GM23338 (cell line): Measurements from ENCODE around the gene ONECUT3. TPM values are rescaled to one million over a fixed set of nuclear protein-coding genes. Genes with fewer than 3 reads are reported as not detected.

Experiments
- ATAC-seq: fragments of 200-7000 bp; cut with Tn5 transposase; 3 replicates; pipeline ENCODE4 v1.9.1; 2020
- DNase-seq: peaks from one replicate; pipeline ENCODE4 v3.0.0-alpha.2; 2015; ENCODE audit warnings: low spot score
- H2AFZ ChIP-seq: fragments of 200-600 bp; sonication (generic); 2 replicates; pipeline ENCODE4 v1.8.0; 2016; ENCODE audit warnings: antibody characterized with exemption, mild to moderate bottlenecking, moderate library complexity
- H3F3A ChIP-seq: fragments of 200-600 bp; sonication (generic); replicated peaks from 2 replicates; pipeline ENCODE4 v1.8.0; 2017; ENCODE audit warnings: antibody characterized with exemption, mixed run types, low read depth
- H3K27ac ChIP-seq: fragments of 200-600 bp; sonication (generic); 2 replicates; pipeline ENCODE4 v1.6.1; 2016; ENCODE audit warnings: low read depth
- H3K27me3 ChIP-seq: fragments of 200-600 bp; sonication (generic); 2 replicates; pipeline ENCODE4 v1.8.0; 2016; ENCODE audit warnings: mild to moderate bottlenecking, mixed run types, moderate library complexity; ENCODE audit not compliant: insufficient read depth
- H3K36me3 ChIP-seq: fragments of 200-600 bp; sonication (generic); 2 replicates; pipeline ENCODE4 v1.8.0; 2016; ENCODE audit warnings: mild to moderate bottlenecking; ENCODE audit not compliant: insufficient read depth
- H3K4me1 ChIP-seq: fragments of 200-600 bp; sonication (generic); 2 replicates; pipeline ENCODE4 v1.8.0; 2016; ENCODE audit warnings: mild to moderate bottlenecking, moderate library complexity; ENCODE audit not compliant: insufficient read depth
- H3K4me2 ChIP-seq: fragments of 200-600 bp; sonication (generic); 2 replicates; pipeline ENCODE4 v1.7.1; 2017; ENCODE audit warnings: mixed run types
- H3K4me3 ChIP-seq: fragments of 200-600 bp; sonication (generic); 2 replicates; pipeline ENCODE4 v1.6.1; 2016; ENCODE audit warnings: mixed run types
- H3K79me2 ChIP-seq: fragments of 200-600 bp; sonication (generic); replicated peaks from 2 replicates; pipeline ENCODE4 v1.8.0; 2017; ENCODE audit warnings: mild to moderate bottlenecking; ENCODE audit not compliant: insufficient read depth
- H3K9me2 ChIP-seq: fragments of 200-600 bp; sonication (generic); 2 replicates; pipeline ENCODE4 v1.8.0; 2017; ENCODE audit not compliant: insufficient read depth
- H4K20me1 ChIP-seq: fragments of 200-600 bp; sonication (generic); replicated peaks from 2 replicates; pipeline ENCODE4 v1.8.0; 2017; ENCODE audit warnings: mild to moderate bottlenecking; ENCODE audit not compliant: insufficient read depth
- H3K27ac Mint-ChIP-seq: 2 replicates; pipeline ENCODE4 v1.8.0; 2020; ENCODE audit warnings: inconsistent platforms, mild to moderate bottlenecking, moderate library complexity, mixed read lengths
- H3K27me3 Mint-ChIP-seq: 3 replicates; pipeline ENCODE4 v1.8.0; 2022; ENCODE audit warnings: low read depth, mild to moderate bottlenecking, moderate library complexity, mixed read lengths, inconsistent platforms; ENCODE audit not compliant: insufficient read depth, poor library complexity
- H3K36me3 Mint-ChIP-seq: 3 replicates; pipeline ENCODE4 v1.8.0; 2021; ENCODE audit warnings: low read depth, mild to moderate bottlenecking, inconsistent platforms, moderate library complexity, mixed read lengths
- H3K4me1 Mint-ChIP-seq: 3 replicates; pipeline ENCODE4 v1.8.0; 2020; ENCODE audit warnings: mild to moderate bottlenecking, inconsistent platforms, mixed read lengths
- H3K4me3 Mint-ChIP-seq: 3 replicates; pipeline ENCODE4 v1.8.0; 2021; ENCODE audit warnings: moderate library complexity, mild to moderate bottlenecking, inconsistent platforms, mixed read lengths
- H3K9me3 Mint-ChIP-seq: 3 replicates; pipeline ENCODE4 v1.8.0; 2020; ENCODE audit warnings: moderate library complexity, mild to moderate bottlenecking, inconsistent platforms, mixed read lengths
- CREB1 ChIP-seq: fragments of 250-450 bp; sonication (Bioruptor Pico); IDR thresholded peaks from 2 replicates; pipeline ENCODE4 v1.5.0; 2020; ENCODE audit warnings: low read depth, mild to moderate bottlenecking, moderate library complexity
- CTCF ChIP-seq, 2 experiments: fragments of 200-600 bp in 1 of 2; sonication (generic) in 1 of 2; conservative IDR thresholded peaks; 2 replicates each; pipeline versions ENCODE4 v1.5.1 to v1.6.1; 2016 to 2017; ENCODE audit warnings: antibody characterized with exemption in 2 of 2, low read depth in 2 of 2, mild to moderate bottlenecking in 2 of 2, moderate library complexity in 1 of 2
- ETS1 ChIP-seq: IDR thresholded peaks from 2 replicates; pipeline ENCODE4 v1.6.1; 2016; ENCODE audit warnings: antibody characterized with exemption
- EZH2phosphoT487 ChIP-seq: fragments of 200-600 bp; sonication (generic); IDR thresholded peaks from one replicate; pipeline ENCODE4 v1.8.1; 2018; ENCODE audit warnings: antibody characterized with exemption; ENCODE audit not compliant: unreplicated experiment
- NANOG ChIP-seq: IDR thresholded peaks from 2 replicates; pipeline ENCODE4 v1.6.1; 2016; ENCODE audit warnings: antibody characterized with exemption, borderline replicate concordance
- REST ChIP-seq: IDR thresholded peaks from one replicate; pipeline ENCODE4 v1.6.1; 2018; ENCODE audit warnings: antibody characterized with exemption; ENCODE audit not compliant: unreplicated experiment
- ZNF114 ChIP-seq: fragments of 250-450 bp; sonication (Bioruptor Pico); IDR thresholded peaks from 2 replicates; pipeline ENCODE4 v1.5.0; 2020; ENCODE audit warnings: mild to moderate bottlenecking, moderate library complexity
- ZNF462 ChIP-seq: fragments of 250-450 bp; sonication (Bioruptor Pico); IDR thresholded peaks from 2 replicates; pipeline ENCODE4 v1.5.0; 2020; ENCODE audit warnings: mild to moderate bottlenecking, moderate library complexity
- polyA plus RNA-seq: library from polyadenylated mRNA; unstranded; fragments of >200 nt; fragmentation: Nextera tagmentation; extraction: Ambion mirVana; gene quantifications from 2 replicates; pipeline ENCODE4 v1.2.1, GENCODE V29; 2016
- total RNA-seq: library from RNA; depleted of rRNA; stranded (reverse); fragments of >200 nt; shearing (Covaris generic); gene quantifications from 2 replicates; pipeline ENCODE4 v1.2.3, GENCODE V29; 2014

Gene ONECUT3
- total and polyA plus RNA-seq, 2 experiments from 2014 or later: not detected

GRCh38 chr19:1730157-1730556 is 23.1 kb upstream of the ONECUT3 start:
- Histone ChIP-seq H3K27me3 (peaks cover 40% of the 10 kb centered on the region), H3K9me2 (no peaks in the 10 kb centered on the region), H2AFZ (no peak overlapping the region), H3K4me2 (no peak overlapping the region), H3K4me3 (no peak overlapping the region), H4K20me1 (no peaks in the 10 kb centered on the region), H3K79me2 (no peaks in the 10 kb centered on the region), H3K27ac (no peak overlapping the region), H3K4me1 (no peaks in the 10 kb centered on the region), H3F3A (peaks cover 10% of the 10 kb centered on the region), H3K36me3 (no peaks in the 10 kb centered on the region)
- H3K4me1 Mint-ChIP-seq: peaks cover 4% of the 10 kb centered on the region; the same call in 2 of the 3 replicates
- peaks cover 2% of the 10 kb centered on the region; the same call in 1 of the 3 replicates for H3K9me3 Mint-ChIP-seq
- TF ChIP-seq ETS1 (no peak), EZH2phosphoT487 (no peak), CTCF (conservative IDR thresholded peaks at IDR 0.05; ENCODE audit: low read depth in 2 of 2) (no peak), NANOG (no peak), REST (no peak), ZNF462 (CRISPR knock-in tag) (no peak), CREB1 (CRISPR knock-in tag) (no peak), ZNF114 (no peak)
- no peaks in the 10 kb centered on the region for H3K36me3 Mint-ChIP-seq
- no peak overlapping the region for H3K27ac Mint-ChIP-seq
- ATAC-seq: no peak
- DNase-seq: no peak
- H3K4me3 Mint-ChIP-seq: no peak overlapping the region
- H3K27me3 Mint-ChIP-seq: peaks cover 32% of the 10 kb centered on the region
